HG03558 (cell line): ENCODE measurements around the gene HS3ST3A1.

ENCODE experiments used
- ATAC-seq: cut with Tn5 transposase; IDR thresholded peaks from one replicate; pipeline ENCODE4 v1.9.1; 2021; ENCODE audit warnings: moderate number of reproducible peaks; ENCODE audit not compliant: unreplicated experiment; ENCODE audit errors: extremely low read depth

The HS3ST3A1 gene

GRCh38 chr17:13601776-13602551, at the start of gene HS3ST3A1:
TSS of gene HS3ST3A1 (minus strand) at chr17:13601929. CDS start at chr17:13601129, 800 bp downstream.
- no peak for ATAC-seq

- no peak for ATAC-seq
Measured at GRCh38 chr17:13650096-13650675, 48.5 kb upstream of the HS3ST3A1 start.

GRCh38 chr17:13647543-13648021, 45.9 kb upstream of the HS3ST3A1 start:
- no peak for ATAC-seq

GRCh38 chr17:13646969-13647542, 45.3 kb upstream of the HS3ST3A1 start:
- ATAC-seq: no peak

GRCh38 chr17:13646411-13646810, 44.7 kb upstream of the HS3ST3A1 start:
- no peak for ATAC-seq

GRCh38 chr17:13643180-13643579, 41.5 kb upstream of the HS3ST3A1 start:
- no peak for ATAC-seq

- no peak for ATAC-seq
Measured at GRCh38 chr17:13642188-13642587, 40.5 kb upstream of the HS3ST3A1 start.

GRCh38 chr17:13640551-13640950, 38.8 kb upstream of the HS3ST3A1 start:
- ATAC-seq: no peak

- no peak for ATAC-seq
Measured at GRCh38 chr17:13638855-13639458, 37.2 kb upstream of the HS3ST3A1 start.

- ATAC-seq: no peak
Measured at GRCh38 chr17:13636951-13637350, 35.2 kb upstream of the HS3ST3A1 start.

- no peak for ATAC-seq
Measured at GRCh38 chr17:13635951-13636350, 34.2 kb upstream of the HS3ST3A1 start.

- no peak for ATAC-seq
Measured at GRCh38 chr17:13634021-13634420, 32.3 kb upstream of the HS3ST3A1 start.

GRCh38 chr17:13631529-13631928, 29.8 kb upstream of the HS3ST3A1 start:
- ATAC-seq: no peak

- no peak for ATAC-seq
Measured at GRCh38 chr17:13626703-13627102, 25.0 kb upstream of the HS3ST3A1 start.

- ATAC-seq: no peak
Measured at GRCh38 chr17:13619462-13619861, 17.7 kb upstream of the HS3ST3A1 start.

- no peak for ATAC-seq
Measured at GRCh38 chr17:13616031-13616430, 14.3 kb upstream of the HS3ST3A1 start.

- no peak for ATAC-seq
Measured at GRCh38 chr17:13609941-13610340, 8.2 kb upstream of the HS3ST3A1 start.

- ATAC-seq: no peak
Measured at GRCh38 chr17:13601322-13601775, 380 bp downstream of the HS3ST3A1 start.

GRCh38 chr17:13600475-13601321, 1.0 kb downstream of the HS3ST3A1 start:
- ATAC-seq: no peak

GRCh38 chr17:13599864-13600263, 1.9 kb downstream of the HS3ST3A1 start:
- ATAC-seq: no peak
